Stimulated activated CD4-positive, alpha-beta T cell treated with anti-CD3 and anti-CD28 coated beads, Interleukin-12 subunit alpha, Interleukin-12 subunit beta, amount 100 ng/mL, for 48 hours (primary cell): ENCODE results near the gene LILRB5.
A peak's percentile ranks its signal among the peaks of the same experiment; 100 is the strongest.
"Not testable (repeated sequence)": the region's sequence is repeated elsewhere in the genome, so short reads cannot be mapped to it uniquely, and the experiment has no call there.

Experiments
- DNase-seq, 3 donors: peaks; one replicate each; pipeline ENCODE4 v3.0.0-alpha.2; 2020; ENCODE audit warnings: low read depth in 2 of 3, low spot score in 1 of 3

The LILRB5 gene

DNA sequence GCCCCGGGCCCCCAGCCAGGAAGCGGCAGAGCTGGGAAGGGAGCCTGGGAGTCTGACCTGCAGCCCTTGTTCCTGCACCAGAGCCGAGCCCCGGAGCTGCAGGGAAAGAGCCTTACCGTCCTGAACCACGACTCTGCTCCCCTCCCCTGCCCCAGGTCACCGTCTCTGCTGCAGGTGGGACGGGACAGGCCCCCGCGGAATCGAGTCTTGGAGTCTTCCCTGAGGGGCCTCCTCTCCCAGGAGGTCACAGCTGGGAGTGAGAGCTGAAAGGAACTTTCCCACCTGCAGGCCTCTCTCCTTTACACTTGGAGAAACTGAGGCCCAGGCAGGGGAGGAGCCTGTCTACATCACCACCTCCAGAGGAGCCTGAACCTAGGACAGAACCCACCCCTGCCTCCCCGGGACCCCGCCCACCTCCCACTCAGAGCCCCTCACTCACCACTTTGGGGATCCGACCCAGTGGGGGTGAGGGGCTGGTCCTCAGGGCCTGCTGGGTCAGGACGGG is 20.1 kb upstream of the LILRB5 start:
- not testable (repeated sequence) for DNase-seq

DNA sequence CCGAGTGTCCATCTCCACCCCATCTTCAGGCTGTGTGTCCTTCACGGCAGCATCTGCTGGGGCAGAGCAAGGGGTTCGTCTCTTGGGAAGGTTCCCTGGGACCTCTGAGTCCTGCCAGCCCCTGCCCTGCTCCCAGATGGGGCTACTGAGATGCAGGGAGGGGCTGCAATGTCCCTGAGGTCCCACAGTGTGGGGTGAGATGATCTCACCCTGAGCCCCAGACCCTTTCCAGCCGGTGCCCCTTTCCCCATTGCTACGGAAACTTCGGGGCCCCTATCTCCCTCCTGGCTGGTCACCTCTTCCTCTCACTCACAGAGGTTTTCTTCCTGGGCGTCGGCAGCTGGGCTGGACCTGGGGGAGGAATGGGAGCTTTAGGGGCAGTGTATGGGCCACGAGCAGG is 18.9 kb upstream of the LILRB5 start:
- no peak for DNase-seq

DNA sequence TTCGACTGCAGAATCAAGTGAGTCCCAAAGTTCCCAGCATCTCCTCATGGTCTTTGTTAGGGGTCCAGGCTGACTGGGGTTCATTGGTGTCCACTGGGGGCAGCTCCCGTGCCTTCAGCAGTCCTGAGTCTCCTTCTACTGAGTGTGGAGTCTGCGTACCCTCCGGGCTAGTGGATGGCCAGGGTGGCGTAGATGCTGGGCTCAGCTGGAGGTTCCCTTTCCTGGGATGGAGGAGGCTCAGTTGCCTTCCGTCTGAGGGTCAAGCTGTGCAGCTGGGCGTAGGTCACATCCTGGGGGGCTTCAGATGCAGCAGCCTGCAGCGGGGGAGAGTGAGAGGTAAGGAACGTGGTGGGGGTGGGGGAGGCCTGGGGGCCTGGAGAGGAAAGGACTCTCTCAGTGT is 17.4 kb upstream of the LILRB5 start:
- not testable (repeated sequence) for DNase-seq

DNA sequence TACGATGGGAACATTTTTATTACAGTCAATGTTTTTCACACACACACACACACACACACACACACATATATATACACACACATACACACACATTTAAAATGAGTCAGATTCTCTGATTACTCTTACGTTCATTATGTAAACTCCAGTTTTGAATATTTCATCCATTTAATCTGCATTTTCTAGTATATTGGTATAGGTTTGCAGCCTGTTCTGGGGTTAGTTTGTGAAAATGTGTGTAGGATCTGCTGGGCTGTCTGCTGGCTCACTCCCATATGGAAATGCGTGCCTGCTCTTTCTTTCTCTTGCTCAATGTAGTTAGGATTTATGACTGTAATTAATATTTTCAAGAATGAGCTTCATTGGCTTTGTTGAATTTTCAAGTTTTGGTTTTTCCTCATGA is 16.7 kb upstream of the LILRB5 start:
- no peak for DNase-seq

DNA sequence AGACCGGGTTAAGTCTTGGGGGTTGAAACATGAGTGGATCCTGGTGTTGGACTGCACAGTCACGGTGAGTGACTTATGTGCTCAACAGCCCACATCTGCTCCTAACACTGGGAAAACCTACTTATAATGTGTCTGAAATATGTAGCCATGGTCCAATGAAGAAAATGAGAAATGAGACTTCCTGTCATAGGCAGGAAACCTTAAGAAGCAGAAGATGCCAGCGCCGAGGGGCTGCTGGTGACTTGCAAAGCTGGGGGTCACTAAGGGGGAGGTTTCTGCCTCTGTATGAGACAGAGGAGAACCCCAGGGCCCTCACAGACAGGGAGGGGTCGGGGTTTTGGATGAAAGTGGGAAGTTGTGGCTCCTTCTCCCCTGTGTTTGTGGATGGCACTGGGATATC is 15.1 kb upstream of the LILRB5 start:
- DNase-seq, result not testable (repeated sequence)

DNA sequence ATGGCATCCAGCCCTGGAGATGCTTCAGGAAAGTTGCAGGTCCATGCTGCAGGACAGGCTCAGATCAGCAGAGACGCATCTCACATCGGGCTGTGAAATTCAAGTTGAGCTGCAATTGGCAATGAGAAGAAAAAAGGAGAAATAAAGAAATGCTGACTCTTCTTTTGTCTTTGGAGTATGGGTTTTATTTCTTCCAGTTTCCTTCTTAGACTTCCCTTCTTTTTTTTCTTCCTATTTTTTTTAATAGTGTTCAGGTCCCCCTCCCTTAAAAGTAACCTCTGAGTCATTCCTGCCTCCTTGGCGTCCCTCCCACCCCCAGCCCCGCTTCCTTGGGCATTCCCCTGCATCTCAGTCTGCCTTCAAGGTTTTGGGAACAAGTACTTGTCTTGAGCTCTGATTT is 14.5 kb upstream of the LILRB5 start:
- DNase-seq, result not testable (repeated sequence)

DNA sequence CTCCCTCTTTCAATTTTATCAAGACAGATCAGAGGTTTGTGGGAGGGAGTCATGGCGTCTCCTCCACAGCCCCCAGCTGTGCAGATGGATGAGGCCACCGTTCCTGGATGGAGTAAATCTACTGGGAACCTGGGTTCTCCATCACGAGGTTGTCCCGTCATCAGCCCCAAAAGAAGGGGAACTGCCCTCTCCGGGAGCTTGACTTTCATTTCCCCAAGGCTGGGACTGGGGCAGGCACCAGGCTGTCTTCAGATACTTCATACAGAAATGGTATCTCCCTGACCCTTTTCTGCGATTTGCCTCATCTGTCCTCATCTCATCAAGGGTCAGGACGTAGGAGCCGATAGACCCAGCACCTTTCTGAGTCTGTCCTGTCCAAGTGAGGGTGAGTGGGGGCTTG is 14.0 kb upstream of the LILRB5 start:
- no peak for DNase-seq

DNA sequence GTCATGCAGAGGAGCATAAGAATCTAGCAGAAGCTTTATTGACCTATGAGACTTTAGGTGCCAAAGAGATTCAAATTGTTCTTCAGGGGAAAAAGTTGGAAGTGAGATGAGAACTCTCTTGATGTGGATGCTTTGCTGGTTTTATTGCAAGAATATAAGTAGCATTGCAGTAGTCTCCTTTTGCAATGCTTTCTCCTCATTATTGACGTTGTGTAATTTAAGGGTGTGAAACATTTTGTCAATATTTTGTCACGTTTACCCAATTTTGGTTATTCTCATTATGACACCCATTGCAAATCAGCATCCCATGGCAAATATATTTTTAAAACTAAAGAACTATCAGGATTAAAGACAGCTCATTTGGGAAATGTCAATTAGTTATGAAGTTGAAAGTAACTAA is 11.9 kb upstream of the LILRB5 start:
- no peak for DNase-seq

DNA sequence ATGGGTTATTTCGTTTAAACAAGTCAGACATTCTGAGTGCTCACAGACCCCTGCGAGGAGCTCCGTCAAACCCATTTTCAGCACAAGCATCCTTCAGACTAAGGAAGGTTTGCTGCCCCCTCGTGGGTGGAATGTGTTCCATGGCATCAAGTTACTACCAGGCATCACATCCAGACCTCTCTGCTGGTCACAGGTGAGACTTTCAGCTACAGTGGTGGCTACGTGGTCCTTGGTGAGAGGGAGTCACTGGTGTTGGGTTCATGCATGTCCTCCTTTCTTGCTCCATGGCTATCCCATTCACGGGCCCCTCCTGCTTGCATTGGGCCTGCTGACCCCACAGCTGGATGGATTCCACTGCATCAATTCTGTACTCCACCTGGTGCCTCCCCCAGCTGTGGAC is 9.1 kb upstream of the LILRB5 start:
- DNase-seq, result peak; percentile 56 to 74 (median 72)

DNA sequence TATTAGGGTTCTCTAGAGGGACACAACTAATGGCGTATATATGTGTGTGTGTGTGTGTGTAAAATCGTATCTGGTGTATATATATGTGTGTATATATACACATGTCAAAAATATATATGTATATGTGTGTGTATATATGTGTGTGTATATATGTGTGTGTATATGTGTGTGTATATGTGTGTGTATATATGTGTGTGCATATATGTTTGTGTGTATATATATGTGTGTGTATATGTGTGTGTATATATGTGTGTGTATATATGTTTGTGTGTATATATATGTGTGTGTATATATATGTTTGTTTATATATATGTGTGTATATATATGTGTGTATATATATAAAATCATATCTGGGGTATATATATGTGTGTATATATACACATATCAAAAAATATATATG is 5.4 kb upstream of the LILRB5 start:
- DNase-seq, result no peak

DNA sequence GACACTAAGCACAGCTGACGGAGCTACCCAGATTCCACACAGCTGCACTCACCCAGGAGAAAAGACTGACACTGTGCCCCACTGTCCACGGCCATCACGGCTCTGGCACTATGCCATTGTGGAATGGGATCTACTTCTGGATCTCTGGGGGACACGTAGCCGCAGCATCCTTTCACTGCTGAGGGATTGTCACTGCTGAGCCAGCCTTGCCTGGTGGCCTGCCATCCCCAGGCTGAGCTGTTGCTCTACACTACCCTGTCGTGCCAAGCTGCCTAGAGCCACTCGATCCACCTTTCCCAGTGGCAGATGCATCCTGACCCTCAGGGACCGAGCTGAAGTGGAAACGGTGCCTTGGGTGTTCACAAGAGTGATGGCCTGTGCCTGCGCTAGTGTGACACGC is 5.0 kb upstream of the LILRB5 start:
- no peak for DNase-seq

DNA sequence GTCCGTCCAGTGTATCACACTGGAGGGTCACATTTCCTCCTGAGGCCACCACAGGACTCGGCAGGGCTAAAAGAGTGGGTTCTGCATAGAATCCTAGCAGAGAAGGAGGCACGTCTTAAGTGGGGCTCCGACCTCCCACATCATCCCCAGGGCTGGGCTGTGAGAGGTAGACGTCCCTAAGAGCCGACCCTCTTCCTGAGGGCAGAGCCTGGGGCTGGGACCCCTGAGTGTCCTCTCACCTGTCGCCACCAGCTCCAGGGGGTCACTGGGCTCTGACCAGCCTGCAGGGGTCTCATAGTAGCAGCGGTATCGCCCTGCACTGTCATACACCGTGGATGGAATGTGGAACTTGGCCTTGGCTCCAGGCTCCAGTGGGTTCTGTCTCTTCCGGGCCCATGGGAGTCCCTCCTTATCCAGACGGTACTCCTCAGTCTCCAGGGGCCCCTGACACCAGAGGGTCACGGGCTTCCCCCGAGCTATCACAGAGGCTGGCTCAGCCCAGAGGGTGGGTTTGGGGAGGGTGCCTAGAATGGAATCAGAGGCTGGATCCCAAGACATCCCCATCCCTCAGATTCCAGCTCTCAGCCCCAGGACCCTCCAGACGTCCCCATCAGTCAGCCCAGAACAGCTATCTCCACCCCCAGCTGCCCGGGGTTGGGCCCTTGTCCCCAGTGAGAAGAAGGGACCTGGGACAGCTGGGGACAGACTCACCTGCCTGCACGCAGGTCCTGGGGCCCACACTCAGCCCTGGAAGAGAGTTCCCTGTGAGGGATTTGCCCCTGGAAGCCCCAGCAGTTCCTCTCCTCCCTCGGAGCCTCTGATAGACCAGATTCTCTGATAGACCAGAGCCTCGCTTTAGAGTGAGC is 590 bp downstream of the LILRB5 start:
- DNase-seq, result no peak

DNA sequence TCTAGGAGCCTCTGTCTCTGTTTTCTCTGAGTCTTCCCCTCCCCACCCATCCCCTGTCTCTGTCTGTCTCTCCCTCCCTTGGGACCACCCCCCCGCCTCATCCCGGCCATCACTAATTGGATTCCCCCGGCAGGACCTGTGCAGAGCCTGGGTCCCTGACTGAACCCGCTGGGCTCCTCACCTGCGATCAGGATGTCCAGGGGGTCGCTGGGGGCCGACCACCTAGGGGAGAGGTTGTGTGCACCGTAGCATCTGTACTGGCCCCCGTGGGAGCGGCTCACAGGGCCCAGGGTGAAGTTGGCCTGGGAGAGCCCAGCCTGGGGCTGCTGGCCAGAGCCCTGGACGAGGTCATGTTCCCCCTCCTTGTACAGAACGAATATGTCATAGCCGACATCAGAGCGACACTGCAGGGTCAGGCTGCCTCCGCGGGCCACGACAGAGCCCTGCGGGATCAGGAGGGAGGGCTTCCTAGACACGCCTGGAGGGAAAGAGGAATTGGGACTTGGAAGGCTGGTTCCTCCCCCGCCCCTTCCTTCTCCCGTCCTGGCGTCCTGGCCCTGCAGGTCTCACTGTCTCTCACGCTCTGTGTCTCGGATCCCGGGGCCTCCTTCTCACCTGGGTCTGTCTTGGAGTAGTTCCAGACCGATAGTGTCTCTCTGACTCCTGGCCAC is 1.8 kb downstream of the LILRB5 start:
- no peak for DNase-seq

DNA sequence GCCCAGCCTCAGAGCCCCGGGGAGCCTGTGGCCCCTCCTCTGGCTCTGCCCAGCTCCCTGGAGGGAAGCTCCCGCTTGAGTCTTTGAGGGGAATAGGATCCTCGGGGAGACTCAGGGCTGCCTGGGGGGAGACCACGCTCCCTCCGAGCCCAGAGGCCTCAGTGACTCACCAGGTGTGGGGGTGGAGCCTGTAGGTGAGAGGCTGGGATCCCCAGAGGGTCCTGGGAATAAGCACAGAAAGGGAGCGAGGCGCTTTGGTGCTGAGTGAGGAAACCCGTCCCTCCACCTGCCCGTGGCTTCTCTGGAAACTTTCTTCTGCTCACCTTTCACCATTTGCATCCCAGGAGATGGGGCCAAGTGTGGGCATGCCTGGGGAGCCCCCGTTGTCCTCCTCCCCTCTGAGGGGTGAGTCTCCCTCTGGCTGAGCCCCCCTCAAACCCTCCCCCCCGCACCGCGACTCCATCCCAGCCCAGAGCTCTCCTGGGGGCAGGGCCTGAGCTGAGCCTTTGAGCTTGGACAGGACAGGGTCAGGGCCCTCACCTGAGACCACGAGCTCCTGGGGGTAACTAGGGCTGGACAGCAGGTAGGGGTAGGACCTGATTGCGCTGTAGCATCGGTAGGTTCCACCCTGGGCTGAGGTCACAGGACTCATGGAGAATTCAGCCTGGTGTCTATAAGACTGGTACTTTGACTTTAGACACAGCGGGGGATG is 2.7 kb downstream of the LILRB5 start:
- DNase-seq, result no peak

DNA sequence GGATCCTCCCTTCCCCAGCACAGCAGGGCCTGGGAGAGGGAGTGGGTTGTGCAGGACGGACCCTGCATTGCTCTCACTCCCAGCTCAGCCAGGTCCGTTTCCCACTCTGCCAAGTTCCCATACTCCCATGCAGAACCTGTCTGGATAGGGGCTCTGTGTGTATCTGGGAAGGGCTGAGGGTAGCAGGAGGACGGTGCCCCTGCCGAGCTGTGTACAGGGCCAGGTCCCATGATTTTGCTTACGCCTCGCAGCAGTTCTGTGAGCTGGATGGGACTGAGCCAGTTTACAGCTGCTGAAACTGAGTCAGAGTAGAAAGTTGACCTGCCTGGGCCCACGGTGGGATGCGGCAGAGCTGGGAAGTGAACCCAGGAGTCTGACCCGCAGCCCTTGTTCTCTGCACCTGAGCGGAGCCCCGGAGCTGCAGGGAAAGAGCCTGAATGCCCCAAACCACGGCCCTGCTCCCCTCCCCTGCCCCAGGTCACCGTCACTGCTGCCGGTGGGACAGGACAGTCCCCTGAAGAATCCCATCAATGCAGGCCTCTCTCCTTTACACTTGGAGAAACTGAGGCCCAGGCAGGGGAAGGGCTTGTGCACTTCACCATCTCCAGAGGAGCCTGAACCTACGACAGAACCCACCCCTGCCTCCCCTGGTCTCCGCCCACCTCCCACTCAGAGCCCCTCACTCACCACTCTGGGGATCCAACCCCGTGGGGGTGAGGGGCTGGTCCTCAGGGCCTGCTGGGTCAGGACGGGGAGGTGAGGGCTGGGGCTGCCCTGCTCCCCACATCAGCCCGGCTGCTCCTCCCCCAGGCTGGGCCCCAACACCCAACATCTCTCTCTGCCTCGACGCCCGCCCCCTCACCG is 3.5 kb downstream of the LILRB5 start:
- DNase-seq, result no peak

DNA sequence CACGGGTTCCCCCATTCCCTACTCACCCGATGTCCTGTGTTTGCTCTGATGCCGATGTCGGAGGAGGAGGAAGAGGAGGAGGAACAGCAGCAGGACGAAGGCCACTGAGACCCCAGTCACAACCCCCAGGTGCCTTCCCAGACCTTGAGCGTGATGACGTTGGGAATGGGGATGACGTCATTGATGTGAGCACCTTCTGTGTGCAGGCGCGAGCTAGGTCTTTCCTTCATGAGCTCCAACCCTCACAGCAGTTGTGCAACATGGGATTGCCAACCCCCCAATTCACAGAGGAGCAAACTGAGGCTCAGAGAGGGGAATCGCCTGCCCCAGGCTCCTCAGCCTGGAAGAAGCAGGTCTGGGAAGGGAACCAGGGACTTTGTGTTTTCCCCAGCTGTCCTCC is 4.2 kb downstream of the LILRB5 start:
- no peak for DNase-seq

DNA sequence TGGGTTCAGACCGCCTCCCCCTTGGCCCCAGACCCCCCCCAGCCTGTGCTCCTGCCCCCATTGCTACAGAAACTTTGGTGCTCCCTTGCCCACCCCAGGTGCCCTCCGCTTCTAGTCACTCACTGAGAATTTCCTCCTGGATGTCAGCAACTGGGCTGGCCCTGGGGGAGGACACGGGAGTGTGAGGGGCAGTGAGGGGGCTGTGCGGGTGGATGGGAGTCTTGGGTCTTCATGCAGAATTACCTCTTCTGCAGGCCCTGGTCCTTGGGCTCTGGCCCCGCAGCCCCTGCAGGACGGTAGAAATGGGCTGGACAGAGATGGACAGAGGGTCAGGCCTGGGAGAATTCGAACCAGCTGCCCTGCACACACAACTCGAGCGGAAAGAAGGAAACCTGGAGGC is 4.8 kb downstream of the LILRB5 start:
- no peak for DNase-seq

DNA sequence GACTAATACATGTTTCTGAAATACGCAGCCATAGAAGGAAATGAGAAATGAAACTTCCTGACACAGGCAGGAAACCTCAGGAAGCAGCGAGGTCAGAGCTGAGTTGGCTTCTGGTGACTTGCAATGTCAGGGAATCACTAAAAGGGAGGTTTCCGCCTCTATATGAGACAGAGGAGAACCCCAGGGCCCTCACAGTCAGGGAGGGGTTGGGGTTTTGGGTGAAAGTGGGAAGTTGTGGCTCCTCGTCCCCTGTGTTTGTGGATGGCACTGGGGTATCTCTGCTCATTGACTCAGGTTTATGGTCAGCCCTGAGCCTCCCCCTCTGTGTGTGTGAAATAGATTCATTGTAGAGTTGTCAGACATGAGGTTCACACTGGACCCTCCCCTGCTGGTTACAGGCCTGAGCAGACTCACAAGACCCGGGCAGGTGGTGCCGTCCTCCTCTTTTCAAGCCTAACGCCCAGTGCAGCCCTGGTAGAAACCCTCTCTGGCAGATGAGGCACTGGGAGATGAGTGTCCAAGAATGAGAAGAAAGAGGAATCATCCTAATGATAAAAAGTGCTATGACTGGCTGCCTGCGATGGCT is 9.0 kb downstream of the LILRB5 start:
- DNase-seq, result peak; percentile 26 to 42 (median 35)

DNA sequence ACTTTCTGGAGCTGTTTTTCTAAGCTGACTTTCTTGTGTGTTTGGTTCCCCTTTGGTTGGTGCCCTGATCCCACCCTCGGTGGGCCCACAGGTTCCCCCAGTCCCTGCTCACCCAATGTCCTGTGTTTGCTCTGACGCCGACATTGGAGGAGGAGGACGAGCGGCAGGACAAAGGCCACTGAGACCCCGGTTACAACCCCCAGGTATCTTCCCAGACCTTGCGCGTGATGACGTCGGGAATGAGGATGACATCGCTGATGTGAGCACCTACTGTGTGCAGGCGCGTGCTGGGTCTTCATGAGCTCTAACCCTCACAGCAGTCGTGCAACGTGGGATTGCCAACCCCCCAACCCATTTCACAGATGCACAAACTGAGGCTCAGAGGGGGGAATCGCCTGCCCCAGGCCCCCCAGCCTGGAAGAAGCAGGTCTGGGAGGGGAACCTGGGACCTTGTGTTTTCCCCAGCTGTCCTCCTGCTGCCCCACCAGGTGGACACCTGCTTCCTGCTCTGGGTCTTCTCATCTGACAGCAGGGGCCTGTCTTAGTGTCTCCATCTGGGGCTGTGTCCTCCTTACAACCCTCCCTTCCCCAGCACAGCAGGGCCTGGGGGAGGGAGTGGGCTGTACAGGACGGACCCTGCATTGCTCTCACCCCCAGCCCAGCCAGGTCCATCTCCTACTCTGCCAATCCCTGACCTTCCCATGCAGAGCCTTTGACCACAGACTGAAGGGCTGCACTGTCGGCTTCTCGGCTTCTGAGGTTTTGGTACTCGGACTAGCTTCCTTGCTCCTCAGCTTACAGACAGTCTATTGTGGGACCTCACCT is 9.8 kb downstream of the LILRB5 start:
- DNase-seq, result no peak

DNA sequence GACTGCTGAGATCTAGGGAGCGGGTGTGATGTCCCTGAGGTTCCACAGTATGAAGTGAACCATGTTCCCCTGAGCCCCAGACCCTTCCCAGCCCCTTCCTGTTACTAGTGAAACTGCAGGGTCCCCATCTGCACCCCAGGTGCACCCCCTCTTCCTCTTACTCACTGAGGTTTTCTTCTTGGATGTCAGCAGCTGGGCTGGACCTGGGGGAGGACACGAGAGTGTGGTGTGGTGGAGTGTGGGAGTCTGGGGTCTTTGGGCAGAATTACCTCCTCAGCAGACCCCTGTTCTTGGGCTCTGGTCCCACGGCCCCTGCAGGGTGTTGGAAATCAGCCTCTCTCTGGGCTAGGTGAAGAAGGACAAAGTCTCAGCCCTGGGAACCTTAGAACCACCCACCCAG is 11.1 kb downstream of the LILRB5 start:
- no peak for DNase-seq
